ENCODE measurements around the gene TUBD1.
"Not testable (repeated sequence)": the region's sequence is repeated elsewhere in the genome, so short reads cannot be mapped to it uniquely, and the experiment has no call there.

Gene TUBD1

GRCh38 chr17:59874376-59874775 lies 18.4 kb downstream of the TUBD1 start:
- ATAC-seq: no peak

- ATAC-seq: not testable (repeated sequence)
Observed at GRCh38 chr17:59873414-59873813, 19.3 kb downstream of the TUBD1 start.

- ATAC-seq: no peak
Observed at GRCh38 chr17:59872351-59872750, 20.4 kb downstream of the TUBD1 start.

- ATAC-seq: no peak
Observed at GRCh38 chr17:59870482-59870881, 22.3 kb downstream of the TUBD1 start.

- no peak for ATAC-seq
Observed at GRCh38 chr17:59869941-59870218, 22.9 kb downstream of the TUBD1 start.

- no peak for ATAC-seq
Observed at GRCh38 chr17:59863616-59864015, 29.1 kb downstream of the TUBD1 start.

GRCh38 chr17:59859444-59860025 lies 33.2 kb downstream of the TUBD1 start:
- ATAC-seq: peak; percentile 70 to 76

GRCh38 chr17:59858932-59859331 lies 33.8 kb downstream of the TUBD1 start:
- no peak for ATAC-seq

- no peak for ATAC-seq
Observed at GRCh38 chr17:59858167-59858816, 34.5 kb downstream of the TUBD1 start.

- no peak for ATAC-seq
Observed at GRCh38 chr17:59856859-59857794, 35.6 kb downstream of the TUBD1 start.

- not testable (repeated sequence) for ATAC-seq
Observed at GRCh38 chr17:59853919-59854729, 38.6 kb downstream of the TUBD1 start.

- ATAC-seq: peak; percentile 92 to 94
Observed at GRCh38 chr17:59853168-59853918, 39.4 kb downstream of the TUBD1 start.

- not testable (repeated sequence) for ATAC-seq
Observed at GRCh38 chr17:59852847-59853167, 39.9 kb downstream of the TUBD1 start.

GRCh38 chr17:59851439-59852375 lies 41.0 kb downstream of the TUBD1 start:
- ATAC-seq: no peak

- ATAC-seq: not testable (repeated sequence)
Observed at GRCh38 chr17:59850311-59850710, 42.4 kb downstream of the TUBD1 start.

GRCh38 chr17:59848778-59849177 lies 44.0 kb downstream of the TUBD1 start:
- peak in 1 of 2 donors; percentile 19 for ATAC-seq

- no peak for ATAC-seq
Observed at GRCh38 chr17:59848385-59848668, 44.4 kb downstream of the TUBD1 start.

GRCh38 chr17:59846394-59847165 lies 46.2 kb downstream of the TUBD1 start:
- ATAC-seq: peak; percentile 60

- peak; percentile 33 to 34 for ATAC-seq
Observed at GRCh38 chr17:59845595-59846393, 46.9 kb downstream of the TUBD1 start.
